Neuron (in vitro differentiated cells): ENCODE results near the gene SUPV3L1.
"Not testable (repeated sequence)": the region's sequence is repeated elsewhere in the genome, so short reads cannot be mapped to it uniquely, and the experiment has no call there.

Source experiments
- H2AFZ ChIP-seq: one replicate; pipeline ENCODE4 v1.6.1; 2013; ENCODE audit warnings: low read depth, mild to moderate bottlenecking, inconsistent platforms, low read length, moderate library complexity
- H3K27me3 ChIP-seq: one replicate; pipeline ENCODE4 v1.6.1; 2013; ENCODE audit warnings: low read length; ENCODE audit not compliant: insufficient read depth
- H3K36me3 ChIP-seq: one replicate; pipeline ENCODE4 v1.6.1; 2013; ENCODE audit warnings: low read length; ENCODE audit not compliant: insufficient read depth
- H3K4me1 ChIP-seq: one replicate; pipeline ENCODE4 v1.6.1; 2013; ENCODE audit warnings: low read length; ENCODE audit not compliant: insufficient read depth
- H3K4me3 ChIP-seq: 2 replicates; pipeline ENCODE4 v1.5.1; 2013; ENCODE audit warnings: mild to moderate bottlenecking, low read length, moderate library complexity
- H3K9me3 ChIP-seq: one replicate; pipeline ENCODE4 v1.6.1; 2013; ENCODE audit warnings: low read length

Gene SUPV3L1

DNA sequence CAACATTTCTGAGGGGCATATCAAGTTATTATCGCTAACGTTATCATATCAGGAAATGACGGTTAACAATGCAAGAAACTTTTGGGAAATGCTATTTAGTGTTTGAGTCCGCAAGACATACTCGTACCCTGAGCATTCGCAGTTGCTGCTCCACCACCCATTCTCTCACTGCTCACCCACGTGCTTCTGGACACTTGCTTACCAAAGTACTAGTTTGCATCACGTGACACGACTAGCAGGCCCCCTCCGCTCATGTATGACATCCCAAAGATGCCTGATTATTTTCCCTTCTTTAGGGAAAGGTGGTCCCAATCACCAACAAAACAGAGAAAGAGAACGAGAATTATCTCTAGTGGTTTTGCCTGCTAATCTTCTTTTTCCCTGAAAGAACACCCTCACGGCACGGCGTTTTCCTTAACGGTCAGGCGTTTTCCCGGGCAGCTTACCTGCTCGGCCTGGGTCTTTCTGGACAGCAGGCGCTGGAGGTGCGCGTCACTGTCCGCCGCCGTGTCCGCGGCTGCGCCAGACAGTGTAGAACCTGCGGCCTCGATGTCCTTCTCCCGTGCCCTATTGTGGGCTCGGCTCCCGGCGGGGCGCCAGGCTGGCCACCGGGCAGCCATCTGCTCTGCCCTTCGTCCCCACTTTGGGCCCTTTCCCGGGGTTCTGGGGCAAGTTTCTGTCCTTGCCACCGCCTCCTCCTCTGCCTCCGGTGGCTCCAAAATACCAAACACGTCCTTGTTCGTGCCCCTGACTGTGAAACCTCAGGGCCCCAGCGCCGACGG lies at the start of gene SUPV3L1:
SUPV3L1 (plus strand) TSS at position 492 of the 782 bp plus-strand sequence; CDS start at position 550, 58 bp downstream.
- no peaks in the 10 kb centered on the region for H3K27me3 ChIP-seq
- peaks cover 7% of the 10 kb centered on the region for H3K36me3 ChIP-seq
- peak within 1 kb of the TSS; percentile 20 for H2AFZ ChIP-seq
- H3K9me3 ChIP-seq: no peaks in the 10 kb centered on the region
- H3K4me1 ChIP-seq: peaks cover 16% of the 10 kb centered on the region
- peak within 1 kb of the TSS; percentile 84 for H3K4me3 ChIP-seq

DNA sequence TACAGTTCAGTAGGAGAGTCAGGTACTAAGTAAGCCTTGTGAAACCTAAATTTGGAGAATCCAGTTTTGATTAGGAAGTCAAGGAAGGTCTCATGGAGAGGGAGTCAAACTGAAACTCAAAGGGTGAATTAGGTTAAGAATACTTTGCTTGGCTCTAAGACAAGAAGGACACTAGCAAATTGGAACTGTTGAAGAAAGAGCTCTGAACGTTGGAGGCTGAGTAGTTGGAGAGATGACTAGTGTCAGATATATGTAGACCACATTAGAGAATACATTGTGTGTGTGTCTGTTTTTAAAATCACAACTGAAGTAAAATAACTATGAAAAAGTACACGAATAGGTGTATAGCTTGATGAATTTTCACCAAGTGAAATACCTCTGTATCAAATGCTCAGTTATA lies 49.8 kb upstream of the SUPV3L1 start:
- H2AFZ ChIP-seq: no peak overlapping the region
- peaks cover 5% of the 10 kb centered on the region for H3K4me1 ChIP-seq
- H3K9me3 ChIP-seq: no peaks in the 10 kb centered on the region
- H3K4me3 ChIP-seq: no peak overlapping the region
- no peaks in the 10 kb centered on the region for H3K27me3 ChIP-seq
- H3K36me3 ChIP-seq: peaks cover 21% of the 10 kb centered on the region

DNA sequence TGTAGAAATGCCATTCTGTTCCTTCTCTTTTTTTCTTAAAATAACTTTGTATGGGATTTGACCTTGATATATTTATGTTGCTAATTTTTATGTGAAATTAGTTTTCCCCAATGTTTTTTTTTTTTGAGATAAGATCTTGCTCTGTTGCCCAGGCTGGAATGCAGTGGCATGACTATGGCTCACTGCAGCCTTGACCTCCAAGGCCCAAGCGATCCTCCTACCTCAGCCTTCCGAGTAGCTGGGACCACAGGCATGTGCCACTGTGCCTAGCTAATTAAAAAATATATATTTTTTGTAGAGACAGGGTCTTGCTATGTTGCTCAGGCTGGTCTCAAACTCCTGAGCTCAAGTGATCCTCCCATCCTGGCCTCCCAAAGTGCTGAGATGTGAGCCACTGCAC lies 40.1 kb upstream of the SUPV3L1 start:
- H3K4me1 ChIP-seq: no peaks in the 10 kb centered on the region

DNA sequence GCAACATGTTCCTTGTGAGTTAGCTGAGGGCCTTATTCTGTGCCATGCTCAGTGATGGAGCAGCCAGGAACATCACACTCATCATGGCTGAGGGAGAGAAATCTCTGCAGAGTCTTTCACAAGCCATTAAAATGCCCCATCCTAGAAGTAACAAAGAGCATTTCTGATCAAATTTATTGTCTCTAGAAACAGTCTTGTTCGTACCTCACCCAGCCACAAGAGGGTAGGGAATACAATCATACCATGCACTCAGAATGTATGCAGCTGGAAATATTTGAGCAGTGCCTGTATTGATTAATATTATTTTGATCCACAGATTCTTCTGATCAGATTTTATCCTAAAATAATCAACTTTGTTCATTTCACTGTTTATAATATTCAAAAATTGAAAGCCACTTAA lies 38.7 kb upstream of the SUPV3L1 start:
- H2AFZ ChIP-seq: no peak overlapping the region
- H3K4me1 ChIP-seq: no peaks in the 10 kb centered on the region

More for the DNA sequence above, 40.1 kb upstream of the SUPV3L1 start:
- no peaks in the 10 kb centered on the region for H3K9me3 ChIP-seq
- no peaks in the 10 kb centered on the region for H3K27me3 ChIP-seq
- H2AFZ ChIP-seq: no peak overlapping the region
- peaks cover 21% of the 10 kb centered on the region for H3K36me3 ChIP-seq
- no peak overlapping the region for H3K4me3 ChIP-seq

DNA sequence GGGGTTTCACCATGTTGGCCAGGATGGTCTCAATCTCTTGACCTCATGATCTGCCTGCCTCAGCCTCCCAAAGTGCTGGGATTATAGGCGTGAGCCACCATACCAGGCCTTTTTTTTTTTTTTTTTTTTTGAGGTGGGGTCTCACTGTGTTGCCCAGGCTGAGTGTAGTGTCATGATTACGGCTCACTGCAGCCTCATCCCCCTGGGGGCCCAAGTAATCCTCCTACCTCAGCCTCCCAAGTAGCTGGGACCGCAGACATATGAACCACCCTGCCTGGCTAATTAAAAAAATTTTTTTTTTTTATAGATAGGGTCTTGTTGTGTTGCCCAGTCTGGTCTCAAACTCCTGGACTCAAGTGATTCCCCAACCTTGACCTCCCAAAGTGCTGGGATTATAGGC lies 38.0 kb upstream of the SUPV3L1 start:
- H3K4me1 ChIP-seq, H2AFZ ChIP-seq, H3K36me3 ChIP-seq, H3K4me3 ChIP-seq, H3K27me3 ChIP-seq, H3K9me3 ChIP-seq: not testable (repeated sequence)

More for the DNA sequence above, 38.7 kb upstream of the SUPV3L1 start:
- Histone ChIP-seq H3K9me3 (no peaks in the 10 kb centered on the region), H3K27me3 (no peaks in the 10 kb centered on the region), H3K4me3 (no peak overlapping the region), H3K36me3 (peaks cover 11% of the 10 kb centered on the region)

DNA sequence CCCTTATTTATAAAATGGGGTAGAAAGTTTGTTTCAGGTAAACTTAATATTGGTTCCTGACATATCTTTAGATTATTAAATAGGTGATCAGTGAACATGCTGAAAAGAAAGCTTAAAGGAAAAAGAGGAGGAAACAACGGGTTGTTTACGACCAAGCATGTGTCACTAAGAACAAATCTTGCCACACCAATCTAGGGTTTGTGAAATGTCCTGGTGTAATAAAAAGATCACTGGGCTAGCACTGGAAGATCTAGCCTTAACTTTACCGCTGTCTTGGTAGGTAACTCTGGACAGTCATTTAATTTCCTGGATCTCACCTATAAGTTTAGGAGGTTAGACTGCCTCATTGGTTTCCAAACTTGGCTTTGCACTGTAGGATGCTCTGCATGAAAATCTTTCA lies 37.1 kb upstream of the SUPV3L1 start:
- no peak overlapping the region for H3K4me3 ChIP-seq
- no peaks in the 10 kb centered on the region for H3K27me3 ChIP-seq
- H3K9me3 ChIP-seq: no peaks in the 10 kb centered on the region
- H2AFZ ChIP-seq: no peak overlapping the region
- H3K36me3 ChIP-seq: peaks cover 3% of the 10 kb centered on the region
- no peaks in the 10 kb centered on the region for H3K4me1 ChIP-seq

DNA sequence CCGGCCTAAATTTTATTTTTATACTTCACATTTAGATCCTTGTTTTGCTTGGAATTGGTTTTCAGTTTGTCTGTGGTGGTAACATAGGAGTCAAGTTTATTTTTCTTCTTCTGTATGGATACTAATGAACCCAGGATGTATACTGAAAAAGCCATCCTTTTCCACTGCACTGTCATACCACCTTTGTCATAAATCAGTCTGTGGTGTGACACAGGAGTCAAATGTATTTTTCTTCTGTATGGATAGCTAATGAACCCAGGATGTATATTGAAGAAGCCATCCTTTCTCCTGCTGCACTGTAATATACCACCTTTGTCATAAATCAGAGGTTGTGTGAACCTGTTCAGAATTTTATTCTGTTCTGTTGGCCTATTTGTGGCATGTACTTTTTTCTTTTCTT lies 34.7 kb upstream of the SUPV3L1 start:
- Histone ChIP-seq H3K4me1 (no peaks in the 10 kb centered on the region), H3K4me3 (no peak overlapping the region), H3K27me3 (no peaks in the 10 kb centered on the region), H3K9me3 (no peaks in the 10 kb centered on the region), H2AFZ (no peak overlapping the region), H3K36me3 (peaks cover 3% of the 10 kb centered on the region)

DNA sequence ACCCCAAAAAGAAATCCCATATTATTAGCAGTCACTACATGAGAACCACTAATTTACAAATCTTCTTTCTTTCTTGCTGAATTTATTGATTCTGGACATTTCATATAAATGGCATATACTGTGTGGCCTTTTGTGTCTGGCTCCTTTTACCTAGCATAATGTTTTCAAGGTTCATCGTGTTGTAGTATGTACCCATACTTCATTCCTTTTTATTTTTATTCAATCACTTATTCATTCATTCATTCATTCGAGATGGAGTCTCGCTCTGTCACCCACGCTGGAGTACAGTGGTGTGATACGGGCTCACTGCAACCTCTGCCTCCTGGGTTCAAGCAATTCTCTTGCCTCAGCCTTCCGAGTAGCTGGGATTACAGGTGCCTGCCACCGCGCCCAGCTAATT lies 34.2 kb upstream of the SUPV3L1 start:
- peaks cover 3% of the 10 kb centered on the region for H3K36me3 ChIP-seq
- H3K4me1 ChIP-seq: no peaks in the 10 kb centered on the region

DNA sequence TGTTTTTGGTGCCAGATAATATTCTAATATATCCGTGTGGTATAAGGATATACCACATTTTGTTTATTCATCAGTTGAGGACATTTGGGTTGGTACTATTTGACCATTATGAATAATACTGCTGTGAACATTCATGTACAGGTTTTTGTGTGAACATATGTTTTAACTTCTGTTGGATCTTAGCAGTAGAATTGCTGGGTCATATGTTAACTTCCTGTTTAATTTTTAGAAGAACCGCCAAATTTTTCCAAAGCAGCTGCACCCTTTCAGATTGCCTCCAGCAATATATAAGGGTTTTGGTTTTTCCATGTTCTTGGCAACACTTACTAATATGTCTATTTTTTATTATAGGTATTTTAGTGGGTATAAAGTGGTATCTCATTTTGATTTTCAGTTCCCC lies 33.3 kb upstream of the SUPV3L1 start:
- no peaks in the 10 kb centered on the region for H3K4me1 ChIP-seq
- no peaks in the 10 kb centered on the region for H3K9me3 ChIP-seq
- peaks cover 3% of the 10 kb centered on the region for H3K36me3 ChIP-seq
- no peak overlapping the region for H2AFZ ChIP-seq
- H3K27me3 ChIP-seq: no peaks in the 10 kb centered on the region
- no peak overlapping the region for H3K4me3 ChIP-seq

More for the DNA sequence above, 34.2 kb upstream of the SUPV3L1 start:
- Histone ChIP-seq H3K4me3 (no peak overlapping the region), H3K27me3 (no peaks in the 10 kb centered on the region), H2AFZ (no peak overlapping the region), H3K9me3 (no peaks in the 10 kb centered on the region)

DNA sequence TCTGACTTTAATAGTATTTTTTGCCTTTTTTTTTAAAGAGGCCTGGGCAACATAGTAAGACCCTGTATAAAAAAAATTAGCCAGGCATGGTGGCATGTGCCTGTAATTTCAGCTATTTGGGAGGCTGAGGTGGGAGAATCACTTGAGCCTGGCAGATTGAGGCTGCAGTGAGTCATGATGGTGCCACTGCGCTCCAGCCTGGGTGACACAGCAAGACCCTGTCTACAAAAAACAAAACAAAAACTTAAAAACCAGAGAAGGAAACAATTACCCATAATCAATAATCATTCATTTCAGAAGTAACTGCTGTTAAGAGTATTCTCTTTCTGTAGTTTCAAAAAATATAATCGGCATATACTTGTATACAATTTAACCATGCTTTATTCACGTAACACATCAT lies 28.1 kb upstream of the SUPV3L1 start:
- Histone ChIP-seq H2AFZ (no peak overlapping the region), H3K4me1 (no peaks in the 10 kb centered on the region), H3K9me3 (no peaks in the 10 kb centered on the region), H3K4me3 (no peak overlapping the region), H3K36me3 (no peaks in the 10 kb centered on the region), H3K27me3 (no peaks in the 10 kb centered on the region)

DNA sequence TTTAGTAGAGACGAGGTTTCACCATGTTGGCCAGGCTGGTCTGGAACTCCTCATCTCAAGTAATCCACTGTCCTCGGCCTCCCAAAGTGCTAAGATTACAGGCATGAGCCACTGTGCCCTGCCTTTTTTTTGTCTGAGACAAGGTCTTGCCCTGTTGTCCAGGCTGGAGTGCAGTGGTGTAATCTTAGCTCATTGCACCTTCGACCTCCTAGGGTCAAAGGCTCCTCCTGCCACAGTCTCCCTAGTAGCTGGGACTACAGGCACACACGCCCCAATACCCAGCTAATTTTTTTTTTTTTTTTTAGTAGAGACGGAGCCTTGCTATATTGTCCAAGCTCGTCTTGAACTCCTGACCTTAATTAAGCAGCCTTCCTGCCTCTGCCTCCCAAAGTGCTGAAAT lies 26.8 kb upstream of the SUPV3L1 start:
- no peaks in the 10 kb centered on the region for H3K9me3 ChIP-seq
- no peak overlapping the region for H3K4me3 ChIP-seq
- H2AFZ ChIP-seq: no peak overlapping the region
- H3K4me1 ChIP-seq: no peaks in the 10 kb centered on the region
- H3K36me3 ChIP-seq: peaks cover 2% of the 10 kb centered on the region
- H3K27me3 ChIP-seq: no peaks in the 10 kb centered on the region

DNA sequence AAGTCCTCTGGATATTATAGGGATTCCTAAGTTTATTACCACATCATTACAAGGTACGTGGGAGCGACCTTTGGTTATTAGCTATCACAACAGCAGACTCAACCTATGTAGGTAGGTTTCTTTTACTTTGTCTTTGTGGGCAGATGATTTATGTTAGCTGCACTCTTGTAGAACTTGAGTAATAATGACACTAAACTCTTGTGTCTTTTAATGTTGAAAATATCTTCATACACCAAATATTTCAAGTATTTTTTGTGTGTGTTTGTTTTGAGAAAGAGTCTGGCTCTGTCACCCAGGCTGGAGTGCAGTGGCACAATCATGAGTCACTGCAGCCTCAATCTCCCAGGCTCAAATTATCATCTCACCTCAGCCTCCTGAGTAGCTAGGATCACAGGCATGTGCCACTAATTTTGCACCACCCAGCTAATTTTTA lies 19.2 kb upstream of the SUPV3L1 start:
- H3K4me1 ChIP-seq: no peaks in the 10 kb centered on the region
- H3K4me3 ChIP-seq: no peak overlapping the region
- H3K9me3 ChIP-seq: no peaks in the 10 kb centered on the region
- no peak overlapping the region for H2AFZ ChIP-seq
- no peaks in the 10 kb centered on the region for H3K27me3 ChIP-seq
- H3K36me3 ChIP-seq: peaks cover 38% of the 10 kb centered on the region

DNA sequence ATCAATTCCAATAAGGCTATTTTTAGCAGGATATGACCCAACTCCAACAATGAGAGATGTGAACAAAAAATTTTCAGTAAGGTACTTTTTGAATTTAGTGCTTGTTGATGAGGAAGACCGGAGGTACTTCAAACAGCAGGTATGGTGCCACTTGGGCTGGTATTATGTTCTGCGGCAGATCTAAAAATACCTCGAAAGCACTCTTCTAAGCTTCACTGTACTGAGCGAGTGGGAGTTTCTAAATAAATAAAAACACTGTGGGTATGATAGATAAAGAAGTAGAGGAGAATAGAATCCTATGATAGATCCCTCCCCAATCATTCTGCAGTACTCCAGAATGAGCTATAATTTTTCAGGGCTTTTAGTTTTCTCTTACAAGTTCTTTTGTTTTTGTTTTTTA lies 11.5 kb upstream of the SUPV3L1 start:
- Histone ChIP-seq H3K27me3 (no peaks in the 10 kb centered on the region), H3K9me3 (no peaks in the 10 kb centered on the region), H3K4me3 (no peak overlapping the region), H3K36me3 (peaks cover 67% of the 10 kb centered on the region), H2AFZ (no peak overlapping the region), H3K4me1 (no peaks in the 10 kb centered on the region)
